HAP-1 (cell line): ENCODE measurements around the gene AUTS2.

Experiments
- DNase-seq, 2 experiments: peaks; one replicate each; pipeline ENCODE4 v3.0.0-alpha.2; 2016 to 2020; ENCODE audit warnings: low spot score in 2 of 2
- H3K27me3 ChIP-seq: fragments of 250-450 bp; sonication (Bioruptor Pico); 2 replicates; pipeline ENCODE4 v1.5.1; 2020; ENCODE audit warnings: low read depth, mild to moderate bottlenecking, moderate library complexity
- H3K36me3 ChIP-seq: fragments of 250-450 bp; sonication (Bioruptor Pico); replicated peaks from 2 replicates; pipeline ENCODE4 v1.5.1; 2020; ENCODE audit warnings: mild to moderate bottlenecking
- H3K4me1 ChIP-seq: fragments of 250-450 bp; sonication (Bioruptor Pico); 2 replicates; pipeline ENCODE4 v1.5.1; 2020; ENCODE audit warnings: mild to moderate bottlenecking
- H3K4me3 ChIP-seq: fragments of 250-450 bp; sonication (Bioruptor Pico); 2 replicates; pipeline ENCODE4 v1.5.1; 2020; ENCODE audit warnings: mild to moderate bottlenecking, moderate library complexity
- H3K9me3 ChIP-seq: fragments of 250-450 bp; sonication (Bioruptor Pico); 2 replicates; pipeline ENCODE4 v1.5.1; 2020; ENCODE audit warnings: mild to moderate bottlenecking, moderate library complexity
- in situ Hi-C: fragments of 300-500 bp; cut with MboI; formaldehyde crosslinking; loops from 3 replicates; pipeline ENCODE4 v1.14.3; 2020; ENCODE audit warnings: low sequenced_read_pairs, inconsistent platforms, mixed read lengths

Gene AUTS2

GRCh38 chr7:69826283-69826682 lies 228.0 kb downstream of the AUTS2 start:
- no peaks in the 10 kb centered on the region for H3K9me3 ChIP-seq
- no peak overlapping the region for H3K4me3 ChIP-seq
- in situ Hi-C loops = no loop called here
- H3K4me1 ChIP-seq = peaks cover 7% of the 10 kb centered on the region
- no peaks in the 10 kb centered on the region for H3K27me3 ChIP-seq
- no peaks in the 10 kb centered on the region for H3K36me3 ChIP-seq
- no peak for DNase-seq

- in situ Hi-C loops = no loop called here
- no peak overlapping the region for H3K4me3 ChIP-seq
- no peaks in the 10 kb centered on the region for H3K27me3 ChIP-seq
- no peaks in the 10 kb centered on the region for H3K36me3 ChIP-seq
- peaks cover 15% of the 10 kb centered on the region for H3K4me1 ChIP-seq
- no peaks in the 10 kb centered on the region for H3K9me3 ChIP-seq
- DNase-seq = no peak
These were observed 228.9 kb downstream of the AUTS2 start for GRCh38 chr7:69827140-69827539.

- no peaks in the 10 kb centered on the region for H3K36me3 ChIP-seq
- DNase-seq = no peak
- no peak overlapping the region for H3K4me3 ChIP-seq
- H3K9me3 ChIP-seq = no peaks in the 10 kb centered on the region
- H3K27me3 ChIP-seq = no peaks in the 10 kb centered on the region
- H3K4me1 ChIP-seq = peaks cover 15% of the 10 kb centered on the region
- in situ Hi-C loops = no loop called here
These were observed 229.3 kb downstream of the AUTS2 start for GRCh38 chr7:69827558-69827957.

GRCh38 chr7:69832356-69832755 lies 234.1 kb downstream of the AUTS2 start:
- H3K4me1 ChIP-seq = peaks cover 19% of the 10 kb centered on the region
- no peaks in the 10 kb centered on the region for H3K9me3 ChIP-seq
- no peaks in the 10 kb centered on the region for H3K27me3 ChIP-seq
- H3K36me3 ChIP-seq = no peaks in the 10 kb centered on the region
- DNase-seq = no peak
- in situ Hi-C loops = no loop called here
- no peak overlapping the region for H3K4me3 ChIP-seq

GRCh38 chr7:69833964-69834363 lies 235.7 kb downstream of the AUTS2 start:
- no peaks in the 10 kb centered on the region for H3K27me3 ChIP-seq
- DNase-seq = no peak
- no peaks in the 10 kb centered on the region for H3K9me3 ChIP-seq
- H3K36me3 ChIP-seq = no peaks in the 10 kb centered on the region
- peaks cover 23% of the 10 kb centered on the region for H3K4me1 ChIP-seq
- H3K4me3 ChIP-seq = no peak overlapping the region
- in situ Hi-C loops = no loop called here

- no peak for DNase-seq
- H3K4me1 ChIP-seq = peaks cover 29% of the 10 kb centered on the region
These were observed 238.4 kb downstream of the AUTS2 start for GRCh38 chr7:69836702-69837101.

GRCh38 chr7:69837387-69838068 lies 239.3 kb downstream of the AUTS2 start:
- peaks cover 25% of the 10 kb centered on the region for H3K4me1 ChIP-seq

More at GRCh38 chr7:69836702-69837101, 238.4 kb downstream of the AUTS2 start:
- Histone ChIP-seq H3K9me3 (no peaks in the 10 kb centered on the region), H3K4me3 (no peak overlapping the region), H3K27me3 (no peaks in the 10 kb centered on the region), H3K36me3 (no peaks in the 10 kb centered on the region)
- in situ Hi-C loops = no loop called here

GRCh38 chr7:69839782-69840181 lies 241.5 kb downstream of the AUTS2 start:
- Histone ChIP-seq H3K36me3 (no peaks in the 10 kb centered on the region), H3K4me3 (no peak overlapping the region), H3K27me3 (no peaks in the 10 kb centered on the region), H3K9me3 (no peaks in the 10 kb centered on the region), H3K4me1 (peaks cover 25% of the 10 kb centered on the region)
- in situ Hi-C loops = no loop called here
- no peak for DNase-seq

More at GRCh38 chr7:69837387-69838068, 239.3 kb downstream of the AUTS2 start:
- in situ Hi-C loops = no loop called here
- Histone ChIP-seq H3K36me3 (no peaks in the 10 kb centered on the region), H3K4me3 (no peak overlapping the region), H3K9me3 (no peaks in the 10 kb centered on the region), H3K27me3 (no peaks in the 10 kb centered on the region)
- DNase-seq = peak in 1 of 2 experiments; percentile 23

GRCh38 chr7:69840248-69840647 lies 242.0 kb downstream of the AUTS2 start:
- H3K36me3 ChIP-seq = no peaks in the 10 kb centered on the region
- in situ Hi-C loops = no loop called here
- H3K4me3 ChIP-seq = no peak overlapping the region
- H3K9me3 ChIP-seq = no peaks in the 10 kb centered on the region
- H3K4me1 ChIP-seq = peaks cover 25% of the 10 kb centered on the region
- no peaks in the 10 kb centered on the region for H3K27me3 ChIP-seq
- DNase-seq = peak in 1 of 2 experiments; percentile 30

GRCh38 chr7:69843653-69844052 lies 245.4 kb downstream of the AUTS2 start:
- H3K9me3 ChIP-seq = no peaks in the 10 kb centered on the region
- H3K36me3 ChIP-seq = no peaks in the 10 kb centered on the region
- H3K4me1 ChIP-seq = peaks cover 14% of the 10 kb centered on the region
- no peak overlapping the region for H3K4me3 ChIP-seq
- DNase-seq = no peak
- in situ Hi-C loops = no loop called here
- no peaks in the 10 kb centered on the region for H3K27me3 ChIP-seq

- H3K27me3 ChIP-seq = no peaks in the 10 kb centered on the region
- in situ Hi-C loops = no loop called here
These were observed 246.1 kb downstream of the AUTS2 start for GRCh38 chr7:69844264-69844868.

GRCh38 chr7:69845721-69846495 lies 247.6 kb downstream of the AUTS2 start:
- H3K4me1 ChIP-seq = peaks cover 3% of the 10 kb centered on the region
- in situ Hi-C loops = no loop called here
- no peaks in the 10 kb centered on the region for H3K27me3 ChIP-seq
- no peaks in the 10 kb centered on the region for H3K9me3 ChIP-seq
- no peaks in the 10 kb centered on the region for H3K36me3 ChIP-seq
- no peak overlapping the region for H3K4me3 ChIP-seq
- peak in 1 of 2 experiments; percentile 13 for DNase-seq

More at GRCh38 chr7:69844264-69844868, 246.1 kb downstream of the AUTS2 start:
- Histone ChIP-seq H3K36me3 (no peaks in the 10 kb centered on the region), H3K4me1 (peaks cover 14% of the 10 kb centered on the region), H3K9me3 (no peaks in the 10 kb centered on the region), H3K4me3 (no peak overlapping the region)
- no peak for DNase-seq

GRCh38 chr7:69847921-69848612 lies 249.8 kb downstream of the AUTS2 start:
- H3K27me3 ChIP-seq = no peaks in the 10 kb centered on the region
- no peaks in the 10 kb centered on the region for H3K9me3 ChIP-seq
- no peak for DNase-seq
- no peak overlapping the region for H3K4me3 ChIP-seq
- in situ Hi-C loops = no loop called here
- H3K36me3 ChIP-seq = no peaks in the 10 kb centered on the region
- peaks cover 3% of the 10 kb centered on the region for H3K4me1 ChIP-seq
